RCC 7860 (cell line): ENCODE measurements around the gene S100A12.
"Not testable (repeated sequence)": the region's sequence is repeated elsewhere in the genome, so short reads cannot be mapped to it uniquely, and the experiment has no call there.

Experiments used
- DNase-seq: peaks from one replicate; pipeline ENCODE4 v3.0.0-alpha.2; 2015; ENCODE audit warnings: low spot score
- FAIRE-seq: peaks from 2 replicates; lab custom pipeline; 2012; peaks lifted over from hg19 to GRCh38; lab: Jason Lieb, UNC

The S100A12 gene

GRCh38 chr1:153375511-153375910 lies at the start of gene S100A12:
Gene S100A12 (minus strand): TSS chr1:153375621. CDS start chr1:153374592, 1,029 bp downstream.
- DNase-seq, result peak; percentile 45
- no peak for FAIRE-seq

DNA sequence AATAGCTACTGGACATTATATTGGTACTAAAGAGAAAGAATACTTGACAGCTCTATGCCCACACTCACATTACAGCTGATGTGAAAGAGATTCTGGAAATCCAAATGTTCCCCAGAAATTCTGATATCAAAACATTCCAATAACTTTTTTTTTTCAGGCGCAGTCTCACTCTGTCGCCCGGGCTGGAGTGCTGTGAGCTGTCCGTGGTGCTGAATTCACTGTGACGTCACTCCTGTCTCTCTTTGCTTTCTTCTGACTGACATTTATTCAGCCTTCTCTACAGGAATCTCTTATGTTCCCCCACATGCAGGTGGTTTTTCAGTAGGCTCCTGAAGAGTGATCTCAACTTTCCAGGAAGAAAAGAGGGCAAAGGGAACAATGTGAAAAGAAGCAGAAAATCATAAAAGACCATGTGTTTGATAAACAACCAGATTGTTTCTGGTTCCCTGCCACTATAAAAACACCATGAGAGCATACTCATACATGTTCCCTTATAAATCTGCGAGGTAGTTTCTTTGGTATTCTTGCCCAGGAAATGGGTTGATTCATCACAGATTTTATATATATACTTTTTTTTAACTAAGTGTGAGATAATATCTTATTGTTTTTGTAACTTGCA lies 47.1 kb upstream of the S100A12 start:
- DNase-seq (peak; percentile 35), FAIRE-seq (peak; percentile 52)

DNA sequence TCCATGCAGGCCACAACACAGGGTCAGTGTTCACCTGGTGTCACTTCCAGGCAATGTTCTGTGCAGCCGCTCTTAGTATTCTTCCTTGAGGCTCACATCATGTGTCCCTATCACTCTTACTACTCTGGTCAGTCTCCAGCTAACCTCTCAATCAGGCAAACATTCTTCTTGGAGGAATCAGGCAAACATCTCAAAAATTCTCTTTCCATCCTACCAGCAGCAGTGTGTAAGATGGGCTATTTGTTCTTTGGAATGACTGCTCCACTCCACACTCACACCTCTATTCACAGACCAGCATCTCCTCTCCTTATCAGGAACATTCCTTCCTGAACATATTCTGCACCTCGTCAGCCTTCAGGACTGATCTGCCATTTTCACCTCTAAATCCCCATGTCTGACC lies 44.9 kb upstream of the S100A12 start:
- FAIRE-seq, result no peak

DNA sequence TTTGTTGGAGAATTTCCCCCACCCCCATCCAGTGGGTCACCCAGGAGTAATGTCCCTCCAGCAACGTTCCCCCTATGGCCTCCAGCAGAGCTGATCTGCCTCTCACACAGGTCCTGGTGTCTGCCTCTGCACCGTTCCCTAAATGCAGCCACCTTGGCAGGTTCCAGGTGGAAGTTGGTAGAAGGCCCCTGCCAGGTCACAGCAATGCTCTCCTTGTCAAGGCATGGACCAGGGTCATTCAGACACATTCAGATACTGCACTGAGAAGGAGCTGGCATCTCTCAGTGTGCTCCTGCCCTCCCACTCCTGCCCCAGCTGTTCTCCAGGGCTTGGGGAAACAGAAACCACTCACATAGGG lies 44.0 kb upstream of the S100A12 start:
- not testable (repeated sequence) for DNase-seq, FAIRE-seq

More for the DNA sequence above, 44.9 kb upstream of the S100A12 start:
- DNase-seq, result no peak

DNA sequence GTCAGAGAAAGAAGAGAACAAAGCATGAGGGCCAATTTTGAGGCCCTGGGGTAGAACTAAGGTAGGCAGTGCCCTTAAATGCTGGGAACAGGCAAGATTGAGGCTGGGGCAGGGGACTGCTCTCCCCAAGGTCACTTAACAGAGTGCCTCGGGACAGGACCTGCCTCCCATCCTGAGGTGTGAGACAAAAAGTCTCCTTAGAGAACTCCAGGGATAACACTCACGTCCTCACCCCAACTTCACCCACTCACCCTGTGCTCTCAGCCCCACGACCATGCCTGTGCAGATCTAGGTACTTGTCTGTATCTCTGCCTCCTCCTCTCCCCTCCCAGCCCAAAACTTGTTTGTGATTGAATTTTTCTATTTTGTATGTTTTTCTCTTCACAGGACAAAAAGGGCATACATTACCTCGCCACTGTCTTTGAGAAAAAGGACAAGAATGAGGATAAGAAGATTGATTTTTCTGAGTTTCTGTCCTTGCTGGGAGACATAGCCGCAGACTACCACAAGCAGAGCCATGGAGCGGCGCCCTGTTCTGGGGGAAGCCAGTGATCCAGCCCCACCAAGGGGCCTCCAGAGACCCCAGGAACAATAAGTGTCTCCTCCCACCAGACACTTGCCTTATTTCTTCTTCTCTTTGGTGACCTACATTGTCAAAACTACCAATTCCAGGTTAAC lies 43.5 kb upstream of the S100A12 start:
- DNase-seq, FAIRE-seq: not testable (repeated sequence)

- DNase-seq (no peak), FAIRE-seq (no peak)
Observed at GRCh38 chr1:153417136-153417888, 41.9 kb upstream of the S100A12 start.

DNA sequence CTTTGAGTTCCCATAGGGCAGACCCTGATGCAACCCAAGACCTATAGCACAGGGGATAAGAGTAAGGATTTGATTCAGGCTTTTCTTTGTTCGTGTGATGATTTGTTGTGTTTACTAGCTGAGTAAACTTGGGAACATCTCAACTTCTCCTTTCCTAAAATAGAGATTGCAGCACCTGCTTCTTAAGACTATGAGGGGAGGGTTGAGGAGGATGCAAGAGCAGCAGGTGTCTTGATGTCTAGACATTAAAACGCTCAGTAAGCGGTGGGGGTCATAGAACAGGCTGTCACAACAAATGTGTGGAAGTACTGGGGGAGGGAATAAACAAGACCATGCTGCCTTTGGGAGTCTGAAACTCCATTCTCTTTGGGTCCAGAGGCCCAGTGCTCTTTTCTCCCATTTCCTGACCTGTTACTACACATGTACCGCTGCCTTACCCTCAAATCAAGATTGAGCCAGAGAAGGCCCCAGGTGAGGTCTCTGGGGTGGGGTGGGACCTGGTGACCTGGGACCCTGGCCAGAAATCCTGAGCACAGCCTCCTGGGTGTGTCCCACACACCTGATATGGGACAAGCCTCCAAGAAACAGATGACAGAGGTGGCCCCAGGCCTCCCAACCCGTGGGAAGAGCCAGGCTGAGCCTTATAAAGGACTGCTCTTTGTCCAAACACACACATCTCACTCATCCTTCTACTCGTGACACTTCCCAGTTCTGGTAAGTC lies 40.6 kb upstream of the S100A12 start, which contains the start of gene S100A7A:
Gene S100A7A (plus strand): TSS at position 671 of the 721 bp plus-strand sequence. CDS start 1,563 bp downstream, outside the sequence.
- DNase-seq (no peak), FAIRE-seq (no peak)

- FAIRE-seq, DNase-seq: not testable (repeated sequence)
Observed at GRCh38 chr1:153413961-153414360, 38.5 kb upstream of the S100A12 start.

- DNase-seq, FAIRE-seq: not testable (repeated sequence)
Observed at GRCh38 chr1:153407274-153407673, 31.9 kb upstream of the S100A12 start.

- not testable (repeated sequence) for DNase-seq, FAIRE-seq
Observed at GRCh38 chr1:153405825-153406599, 30.6 kb upstream of the S100A12 start.

- DNase-seq, result no peak
- FAIRE-seq, result no peak
Observed at GRCh38 chr1:153404768-153405167, 29.3 kb upstream of the S100A12 start.

GRCh38 chr1:153404086-153404635 lies 28.7 kb upstream of the S100A12 start:
- FAIRE-seq, result no peak
- no peak for DNase-seq

- DNase-seq (no peak), FAIRE-seq (no peak)
Observed at GRCh38 chr1:153403421-153404085, 28.1 kb upstream of the S100A12 start.

GRCh38 chr1:153402226-153402625 lies 26.8 kb upstream of the S100A12 start:
- no peak for FAIRE-seq
- DNase-seq, result no peak

- FAIRE-seq (no peak), DNase-seq (no peak)
Observed at GRCh38 chr1:153401461-153401860, 26.0 kb upstream of the S100A12 start.

GRCh38 chr1:153400244-153400643 lies 24.8 kb upstream of the S100A12 start:
- FAIRE-seq (no peak), DNase-seq (no peak)

DNA sequence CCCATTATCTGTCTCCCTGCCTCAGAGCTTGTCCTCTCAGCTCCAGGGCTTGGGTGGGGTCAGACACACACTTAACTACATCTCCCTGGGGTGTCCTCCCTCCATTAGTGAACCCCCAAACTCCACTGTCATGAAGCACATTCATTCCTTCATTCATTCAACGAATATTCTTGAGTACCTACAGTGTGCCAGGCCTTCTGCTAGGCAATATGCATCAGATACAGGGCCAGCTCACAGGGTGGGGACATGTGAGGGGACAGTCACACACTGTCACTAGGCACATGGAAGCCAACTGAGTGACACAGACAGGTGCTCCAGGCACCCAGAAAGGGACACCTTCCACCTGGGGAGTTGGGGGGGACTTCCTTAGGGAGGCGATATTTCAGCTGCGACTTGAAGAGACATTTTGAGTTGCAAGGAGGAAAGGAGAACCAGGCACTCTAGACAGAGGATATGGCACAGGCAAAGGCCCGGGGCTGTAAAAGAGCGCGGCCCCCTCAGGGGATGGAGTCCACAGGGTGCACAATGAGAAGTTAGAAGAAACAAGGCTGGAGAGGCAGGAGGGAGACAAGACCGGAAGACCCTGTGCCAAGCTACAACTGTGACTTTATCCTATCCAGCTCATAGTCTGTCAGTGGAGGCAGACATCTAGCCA lies 24.1 kb upstream of the S100A12 start:
- DNase-seq (no peak), FAIRE-seq (no peak)

- FAIRE-seq (no peak), DNase-seq (no peak)
Observed at GRCh38 chr1:153397924-153398651, 22.7 kb upstream of the S100A12 start.
